Heart left ventricle (tissue), 16 donors: ENCODE data around the gene SUN1. TPM values are rescaled to one million over a fixed set of nuclear protein-coding genes. Genes with fewer than 3 reads are reported as not detected.

Source experiments
- ATAC-seq, 4 donors: fragments of 200-7000 bp; cut with Tn5 transposase; one replicate each; pipeline ENCODE4 v1.9.1; 2020 to 2022; ENCODE audit warnings: moderate library complexity in 4 of 4, mild to moderate bottlenecking in 3 of 4, moderate number of reproducible peaks in 1 of 4
- DNase-seq, 5 donors: peaks; one replicate each; pipeline ENCODE4 v3.0.0-alpha.2; 2020
- H3K27ac ChIP-seq, 12 donors: fragments of 200-600 bp; sonication (generic) in 4 of 12; one replicate each; pipeline versions ENCODE4 v1.5.0 to v1.8.0; 2016 to 2022; ENCODE audit warnings: mild to moderate bottlenecking in 2 of 12
- H3K27me3 ChIP-seq, 9 donors: fragments of 200-600 bp; sonication (generic) in 2 of 9; one replicate each; pipeline versions ENCODE4 v1.5.1 to v1.8.0; 2016 to 2022; ENCODE audit warnings: mild to moderate bottlenecking in 3 of 9
- H3K36me3 ChIP-seq, 9 donors: fragments of 200-600 bp; sonication (generic) in 2 of 9; one replicate each; pipeline versions ENCODE4 v1.5.0 to v1.8.0; 2018 to 2022; ENCODE audit warnings: mild to moderate bottlenecking in 2 of 9
- H3K4me1 ChIP-seq, 12 donors: fragments of 200-600 bp; sonication (generic) in 4 of 12; one replicate each; pipeline versions ENCODE4 v1.5.0 to v1.8.0; 2016 to 2022; ENCODE audit warnings: mild to moderate bottlenecking in 3 of 12
- H3K4me3 ChIP-seq, 12 donors: fragments of 200-600 bp; sonication (generic) in 4 of 12; one replicate each; pipeline versions ENCODE4 v1.5.0 to v1.8.0; 2017 to 2022; ENCODE audit warnings: mild to moderate bottlenecking in 9 of 12, moderate library complexity in 4 of 12
- H3K9me3 ChIP-seq, 12 donors: fragments of 200-600 bp; sonication (generic) in 4 of 12; one replicate each; pipeline versions ENCODE4 v1.5.0 to v1.8.0; 2016 to 2022; ENCODE audit warnings: mild to moderate bottlenecking in 1 of 12
- CTCF ChIP-seq, 12 donors: fragments of 200-600 bp; sonication (generic) in 4 of 12; IDR thresholded peaks; one replicate each; pipeline versions ENCODE4 v1.5.0 to v1.8.0; 2018 to 2022; ENCODE audit warnings: antibody characterized with exemption in 12 of 12, mild to moderate bottlenecking in 5 of 12
- POLR2A ChIP-seq, 2 donors: fragments of 450-650 bp; IDR thresholded peaks; one replicate each; pipeline ENCODE4 v1.6.1; 2017; ENCODE audit warnings: antibody characterized with exemption in 2 of 2, mild to moderate bottlenecking in 2 of 2, moderate library complexity in 2 of 2
- WGBS, 4 donors: extraction: QIAGEN DNeasy Blood & Tissue Kit in 2 of 4; methylation state at CpG; one replicate each; pipeline versions ENCODE4 v1.1.5 to v1.1.7; 2013 to 2018; 5-methylcytosine and 5-hydroxymethylcytosine counted together
- intact Hi-C, 10 donors: fragments of 100-400 bp; cut with DNase I; formaldehyde crosslinking; loops; one replicate each; pipeline versions ENCODE4 v1.11.1 to v1.14.2; 2022
- polyA plus RNA-seq, 2 donors: library from polyadenylated mRNA; stranded (reverse); fragments of 200-250 nt; gene quantifications; one replicate each; pipeline ENCODE4 v1.2.3, GENCODE V29; 2013
- total RNA-seq, 9 donors: library from RNA; depleted of rRNA in 2 of 9; stranded (reverse); fragments of >200 nt in 2 of 9; fragmentation: NEBNext Ultra II Directional in 3 of 9; extraction: Animal tissue kit (Norgen Biotek cat#: 25700) in 3 of 9; gene quantifications; one replicate each; pipeline versions ENCODE4 v1.1.0 to v1.2.4, GENCODE V29; 2016 to 2023
- donor health status: ischemic (EF 13 %, LVEDD 7.1; RV severe dilation, severe dysfunction).
- donor health status: healthy with polysubstance abuse.
- donor health status: DM: no; HTN: yes; CAD: no.
- donor health status: DM: no; HTN: no; CAD: no.
- donor health status: ischemic (EF 25% LVEDD 6.9; RV normal size, moderate dysfunction).
- donor health status: ischemic (EF 25% LVEDD 5.7; RV mildly dilated, moderate dysfunction).
- donor health status: healthy.
- donor health status: DM: yes; HTN: yes; CAD: no.
- donor health status: ischemic (EF 35%, LVEDD 5.7; RV mildly dilated, moderate dysfunction).
- donor health status: nonischemic (EF 11% LVEDD 7.7; RV severe dilation, severe dysfunction).
- donor health status: DM: yes; HTN: yes; CAD: no.
- donor health status: PGD.
- donor health status: ischemic (EF 29% LVEDD 5.4; RV normal size, mild dysfunction).
- donor health status: nonischemic (EF 23%, LVEDD 6.1; RV moderate dilation, normal function).

SUN1 gene
- total and polyA plus RNA-seq, 11 donors: 111 to 203 (median 151) TPM

DNA sequence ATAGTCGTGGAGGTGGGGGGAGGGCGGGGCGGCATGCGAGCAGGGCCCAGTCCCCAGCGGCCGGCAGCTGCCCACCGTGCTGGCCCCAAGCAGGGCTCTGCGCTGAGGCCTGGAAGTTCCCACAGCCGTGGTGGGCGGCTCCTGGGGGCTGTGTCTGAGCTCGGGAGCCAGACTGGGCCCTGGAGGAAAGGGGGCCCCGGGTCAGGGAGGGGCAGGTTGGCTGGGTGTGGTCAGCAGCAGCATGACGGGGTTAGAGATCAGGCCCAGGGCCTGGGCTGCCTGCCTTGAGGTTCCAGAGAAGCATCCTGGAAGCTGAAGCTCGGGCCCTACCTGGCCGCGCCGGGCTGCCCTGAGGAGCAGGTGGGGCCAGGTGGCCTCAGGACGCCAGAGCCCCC is 66.2 kb downstream of the SUN1 start:
- 73 to 82% (median 79%) methylated on average over 11 to 18 of the region's 18 CpGs for WGBS, 4 donors
- ATAC-seq: no peak
- H3K36me3 ChIP-seq: peaks cover 0 to 47% (median 37%) of the 10 kb centered on the region in 9 donors

GRCh38 chr7:898855-899681 is 66.8 kb downstream of the SUN1 start:
- H3K36me3 ChIP-seq: peaks cover 0 to 41% (median 31%) of the 10 kb centered on the region in 9 donors
- H3K9me3 ChIP-seq: no peaks in the 10 kb centered on the region
- WGBS, 4 donors: 89 to 93% (median 91%) methylated on average over 49 to 54 of the region's 54 CpGs
- no peak for TF ChIP-seq CTCF (IDR thresholded peaks at IDR 0.05)
- TF ChIP-seq POLR2A (IDR thresholded peaks at IDR 0.05): no peak
- H3K4me3 ChIP-seq: no peak overlapping the region
- H3K27ac ChIP-seq: no peak overlapping the region
- H3K4me1 ChIP-seq: peaks cover 0 to 29% (median 14%) of the 10 kb centered on the region in 12 donors
- intact Hi-C loops: no loop called here
- DNase-seq: peak in 1 of 5 donors; percentile 67
- H3K27me3 ChIP-seq: peaks cover 0 to 9% (median 2%) of the 10 kb centered on the region in 9 donors
- no peak for ATAC-seq

More for the DNA sequence above, 66.2 kb downstream of the SUN1 start:
- Histone ChIP-seq H3K4me3 (no peak overlapping the region), H3K27me3 (peaks cover 0 to 4% (median 0%) of the 10 kb centered on the region in 9 donors), H3K4me1 (peaks cover 0 to 28% (median 14%) of the 10 kb centered on the region in 12 donors), H3K9me3 (no peaks in the 10 kb centered on the region), H3K27ac (peak overlapping the region in 2 of 12 donors; percentile 5 to 44)
- TF ChIP-seq CTCF (IDR thresholded peaks at IDR 0.05) (no peak), POLR2A (IDR thresholded peaks at IDR 0.05) (no peak)
- intact Hi-C loops: no loop called here
- DNase-seq: peak in 1 of 5 donors; percentile 60

DNA sequence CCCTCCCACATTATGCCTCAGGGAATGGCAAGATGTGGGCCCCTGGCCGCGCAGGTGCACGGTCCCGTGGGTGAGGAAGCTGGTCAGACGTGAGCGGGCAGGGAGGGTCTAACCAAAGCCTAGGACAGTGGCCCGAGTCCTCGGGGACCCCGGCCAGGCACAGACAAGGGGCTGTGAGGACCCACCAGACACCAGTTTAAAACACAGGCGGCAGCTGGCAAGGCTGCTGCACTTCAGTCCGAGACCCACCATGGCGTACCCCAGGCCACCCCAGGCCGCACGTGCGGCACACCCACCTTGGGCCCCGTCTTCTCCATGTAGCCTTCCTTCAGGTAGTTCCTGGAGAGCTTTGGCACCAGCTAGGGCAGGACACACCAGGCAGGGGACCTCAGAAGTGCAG is 67.5 kb downstream of the SUN1 start:
- intact Hi-C loops: loop anchor here in 2 of 10 donors (10.0 kb wide), 3 partner anchors 55 to 275 kb away; partner anchors contain the start of gene ADAP1 (in 1 of the 2)
- ATAC-seq (no peak), DNase-seq (no peak)
- Histone ChIP-seq H3K4me3 (no peak overlapping the region), H3K4me1 (peaks cover 0 to 36% (median 14%) of the 10 kb centered on the region in 12 donors), H3K27ac (no peak overlapping the region), H3K36me3 (peaks cover 0 to 33% (median 23%) of the 10 kb centered on the region in 9 donors), H3K27me3 (peaks cover 0 to 16% (median 3%) of the 10 kb centered on the region in 9 donors), H3K9me3 (no peaks in the 10 kb centered on the region)
- TF ChIP-seq POLR2A (IDR thresholded peaks at IDR 0.05) (no peak), CTCF (IDR thresholded peaks at IDR 0.05) (no peak)
- WGBS, 4 donors: 95 to 98% (median 97%) methylated on average over 9 to 16 of the region's 16 CpGs

DNA sequence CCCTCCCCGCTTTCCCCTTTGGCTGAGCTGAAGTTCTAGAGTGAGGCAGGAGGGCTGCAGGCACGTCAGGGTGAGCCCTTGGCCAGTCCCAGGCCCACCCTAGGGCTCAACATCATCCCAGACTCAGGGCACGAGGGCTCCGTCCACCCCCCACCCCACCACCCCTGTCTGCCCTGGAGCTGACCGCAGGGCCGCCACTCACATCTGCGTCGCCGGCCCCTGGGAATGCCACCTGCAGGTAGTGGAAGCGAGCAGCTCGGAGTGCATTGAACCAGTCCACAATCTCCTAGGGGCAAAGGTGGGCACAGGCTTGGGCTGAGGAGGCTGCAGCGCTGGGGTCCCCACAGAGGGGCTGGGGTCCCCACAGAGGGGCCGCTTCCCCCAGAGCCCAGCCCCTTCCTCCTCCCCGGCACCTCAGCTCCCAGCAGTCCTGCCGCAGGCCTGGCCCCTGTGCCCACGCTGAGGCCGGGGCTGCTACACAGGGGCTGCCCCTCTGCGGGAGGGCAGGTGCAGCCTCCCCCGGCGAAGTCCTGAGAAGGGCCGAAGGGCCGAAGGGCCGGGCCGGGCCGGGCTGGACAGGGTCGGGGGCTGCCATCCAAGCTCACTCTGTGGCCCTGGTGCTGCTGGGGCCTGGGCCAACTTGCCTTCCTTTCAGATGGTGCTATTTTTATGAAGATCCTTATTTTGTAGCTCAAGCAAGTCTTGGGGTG is 68.2 kb downstream of the SUN1 start:
- no peak overlapping the region for H3K4me3 ChIP-seq
- peaks cover 0 to 27% (median 17%) of the 10 kb centered on the region in 9 donors for H3K36me3 ChIP-seq
- H3K9me3 ChIP-seq: no peaks in the 10 kb centered on the region
- no peak for ATAC-seq
- TF ChIP-seq POLR2A (IDR thresholded peaks at IDR 0.05) (no peak), CTCF (IDR thresholded peaks at IDR 0.05) (no peak)
- no peak for DNase-seq
- H3K27me3 ChIP-seq: peaks cover 0 to 18% (median 3%) of the 10 kb centered on the region in 9 donors
- no peak overlapping the region for H3K27ac ChIP-seq
- H3K4me1 ChIP-seq: peaks cover 0 to 36% (median 14%) of the 10 kb centered on the region in 12 donors
- WGBS, 4 donors: 83 to 90% (median 89%) methylated on average over 17 to 26 of the region's 26 CpGs
- intact Hi-C loops: loop anchor here in 2 of 10 donors (10.0 kb wide), 3 partner anchors 54 to 274 kb away; partner anchors contain the start of gene ADAP1 (in 1 of the 2)
